Endothelial cell (in vitro differentiated cells): ENCODE data around the gene ASTN1. TPM values are rescaled to one million over a fixed set of nuclear protein-coding genes. Genes with fewer than 3 reads are reported as not detected.

ENCODE experiments used
- DNase-seq: peaks from one replicate; pipeline ENCODE4 v3.0.0; 2021; ENCODE audit warnings: low spot score
- H3K27ac Mint-ChIP-seq: one replicate; pipeline ENCODE4 v1.8.0; 2021; ENCODE audit warnings: mixed read lengths, inconsistent platforms; ENCODE audit not compliant: unreplicated experiment
- H3K27me3 Mint-ChIP-seq: one replicate; pipeline ENCODE4 v1.8.0; 2021; ENCODE audit warnings: mild to moderate bottlenecking, moderate library complexity, mixed read lengths, inconsistent platforms; ENCODE audit not compliant: unreplicated experiment
- H3K36me3 Mint-ChIP-seq: one replicate; pipeline ENCODE4 v1.8.0; 2021; ENCODE audit warnings: mild to moderate bottlenecking, low read depth, mixed read lengths, inconsistent platforms; ENCODE audit not compliant: unreplicated experiment
- H3K4me1 Mint-ChIP-seq: one replicate; pipeline ENCODE4 v1.8.0; 2021; ENCODE audit warnings: mild to moderate bottlenecking, mixed read lengths, inconsistent platforms; ENCODE audit not compliant: unreplicated experiment
- H3K4me3 Mint-ChIP-seq: one replicate; pipeline ENCODE4 v1.8.0; 2021; ENCODE audit warnings: mild to moderate bottlenecking, mixed read lengths, inconsistent platforms; ENCODE audit not compliant: unreplicated experiment
- H3K9me3 Mint-ChIP-seq: one replicate; pipeline ENCODE4 v1.8.0; 2021; ENCODE audit warnings: mixed read lengths, inconsistent platforms; ENCODE audit not compliant: unreplicated experiment
- CTCF ChIP-seq: fragments of 200-600 bp; sonication (generic); IDR thresholded peaks from one replicate; pipeline ENCODE4 v1.5.0; 2021; ENCODE audit warnings: antibody characterized with exemption; ENCODE audit not compliant: unreplicated experiment
- total RNA-seq: library from RNA; stranded (reverse); fragmentation: NEBNext Ultra II Directional; extraction: Animal tissue kit (Norgen Biotek cat#: 25700); gene quantifications from one replicate; pipeline ENCODE4 v1.2.1, GENCODE V29; 2021; ENCODE audit not compliant: unreplicated experiment

Gene ASTN1
- total RNA-seq, 1 donor from 2014 or later = 66.6 TPM

GRCh38 chr1:177142791-177143271 is 21.7 kb downstream of the ASTN1 start:
- Mint-ChIP-seq H3K4me3 (no peak overlapping the region), H3K27me3 (no peaks in the 10 kb centered on the region), H3K9me3 (no peaks in the 10 kb centered on the region), H3K4me1 (peaks cover 59% of the 10 kb centered on the region), H3K27ac (peak overlapping the region; percentile 61), H3K36me3 (peaks cover 6% of the 10 kb centered on the region)
- no peak for TF ChIP-seq CTCF
- DNase-seq = no peak

- Mint-ChIP-seq H3K36me3 (no peaks in the 10 kb centered on the region), H3K4me3 (no peak overlapping the region), H3K9me3 (no peaks in the 10 kb centered on the region), H3K4me1 (peaks cover 55% of the 10 kb centered on the region), H3K27me3 (no peaks in the 10 kb centered on the region), H3K27ac (peak overlapping the region; percentile 61)
- no peak for DNase-seq
- no peak for TF ChIP-seq CTCF
These were observed 22.5 kb downstream of the ASTN1 start for GRCh38 chr1:177142010-177142409.

- TF ChIP-seq CTCF = no peak
- no peaks in the 10 kb centered on the region for H3K36me3 Mint-ChIP-seq
- DNase-seq = no peak
- no peak overlapping the region for H3K27ac Mint-ChIP-seq
- H3K9me3 Mint-ChIP-seq = no peaks in the 10 kb centered on the region
- no peak overlapping the region for H3K4me3 Mint-ChIP-seq
- peaks cover 56% of the 10 kb centered on the region for H3K4me1 Mint-ChIP-seq
- H3K27me3 Mint-ChIP-seq = no peaks in the 10 kb centered on the region
These were observed 26.2 kb downstream of the ASTN1 start for GRCh38 chr1:177138347-177138746.

GRCh38 chr1:177137814-177138213 is 26.7 kb downstream of the ASTN1 start:
- H3K36me3 Mint-ChIP-seq = no peaks in the 10 kb centered on the region
- peaks cover 51% of the 10 kb centered on the region for H3K4me1 Mint-ChIP-seq
- no peak for TF ChIP-seq CTCF
- H3K27ac Mint-ChIP-seq = no peak overlapping the region
- H3K9me3 Mint-ChIP-seq = no peaks in the 10 kb centered on the region
- no peaks in the 10 kb centered on the region for H3K27me3 Mint-ChIP-seq
- no peak for DNase-seq
- H3K4me3 Mint-ChIP-seq = no peak overlapping the region

GRCh38 chr1:177135250-177135649 is 29.3 kb downstream of the ASTN1 start:
- Mint-ChIP-seq H3K9me3 (no peaks in the 10 kb centered on the region), H3K4me3 (no peak overlapping the region), H3K4me1 (peaks cover 29% of the 10 kb centered on the region), H3K27me3 (no peaks in the 10 kb centered on the region), H3K27ac (no peak overlapping the region), H3K36me3 (no peaks in the 10 kb centered on the region)
- TF ChIP-seq CTCF = no peak
- DNase-seq = no peak
